CD4-positive, alpha-beta T cell treated with Interleukin-15 for 4 hours (primary cell): ENCODE results near the gene CCL20.

Experiments used
- DNase-seq: peaks from one replicate; pipeline ENCODE4 v3.0.0-alpha.2; 2020; ENCODE audit warnings: low spot score

Gene CCL20

GRCh38 chr2:227802882-227803281 lies 10.8 kb upstream of the CCL20 start:
- DNase-seq = no peak

GRCh38 chr2:227804975-227805374 lies 8.7 kb upstream of the CCL20 start:
- no peak for DNase-seq

GRCh38 chr2:227805578-227805977 lies 8.1 kb upstream of the CCL20 start:
- peak; percentile 56 for DNase-seq

- DNase-seq = no peak
Measured at GRCh38 chr2:227808936-227809335, 4.7 kb upstream of the CCL20 start.

- no peak for DNase-seq
Measured at GRCh38 chr2:227812001-227812400, 1.6 kb upstream of the CCL20 start.

- DNase-seq = no peak
Measured at GRCh38 chr2:227813229-227813561, 447 bp upstream of the CCL20 start.

- DNase-seq = no peak
Measured at GRCh38 chr2:227815066-227815465, 1.4 kb downstream of the CCL20 start.

GRCh38 chr2:227816507-227817294 lies 3.1 kb downstream of the CCL20 start:
- DNase-seq = no peak

GRCh38 chr2:227817336-227817735 lies 3.7 kb downstream of the CCL20 start:
- no peak for DNase-seq

- DNase-seq = peak; percentile 74
Measured at GRCh38 chr2:227817850-227818674, 4.4 kb downstream of the CCL20 start.

- no peak for DNase-seq
Measured at GRCh38 chr2:227818675-227819397, 5.2 kb downstream of the CCL20 start.

GRCh38 chr2:227819398-227819697 lies 5.7 kb downstream of the CCL20 start:
- DNase-seq = no peak

- DNase-seq = no peak
Measured at GRCh38 chr2:227821043-227821942, 7.7 kb downstream of the CCL20 start.

- no peak for DNase-seq
Measured at GRCh38 chr2:227822416-227823003, 8.9 kb downstream of the CCL20 start.

GRCh38 chr2:227823922-227824321 lies 10.3 kb downstream of the CCL20 start:
- DNase-seq = no peak

GRCh38 chr2:227824711-227825110 lies 11.1 kb downstream of the CCL20 start:
- DNase-seq = no peak

- peak; percentile 35 for DNase-seq
Measured at GRCh38 chr2:227826019-227826521, 12.4 kb downstream of the CCL20 start.

GRCh38 chr2:227826563-227826962 lies 12.9 kb downstream of the CCL20 start:
- DNase-seq = no peak

- DNase-seq = no peak
Measured at GRCh38 chr2:227827143-227827542, 13.5 kb downstream of the CCL20 start.

GRCh38 chr2:227828477-227828912 lies 14.9 kb downstream of the CCL20 start:
- no peak for DNase-seq

- DNase-seq = no peak
Measured at GRCh38 chr2:227829337-227829736, 15.7 kb downstream of the CCL20 start.
